Lung microvascular endothelial cell (primary cell): ENCODE results near the gene ST14. TPM values are rescaled to one million over a fixed set of nuclear protein-coding genes. Genes with fewer than 3 reads are reported as not detected.
A peak's percentile ranks its signal among the peaks of the same experiment; 100 is the strongest.

Source experiments
- DNase-seq, 2 donors: peaks; one replicate each; pipeline versions ENCODE4 v3.0.0 to v3.0.0-alpha.2; 2010; ENCODE audit warnings: low read depth in 2 of 2
- total RNA-seq: library from RNA; depleted of rRNA; stranded (reverse); fragments of >200 nt; gene quantifications from 2 replicates; pipeline ENCODE4 v1.2.1, GENCODE V29; 2014

The ST14 gene
- under 0.01 TPM in 1 of 2 replicates, not detected in the other for total RNA-seq

GRCh38 chr11:130159657-130160497 is at the start of gene ST14:
TSS of gene ST14 (plus strand) at chr11:130159782. CDS start at chr11:130159980, 198 bp downstream.
- DNase-seq, result no peak

GRCh38 chr11:130110339-130111108 is 49.1 kb upstream of the ST14 start:
- no peak for DNase-seq

GRCh38 chr11:130112071-130112830 is 47.3 kb upstream of the ST14 start:
- DNase-seq, result no peak

- DNase-seq, result no peak
Measured at GRCh38 chr11:130114281-130114680, 45.3 kb upstream of the ST14 start.

- no peak for DNase-seq
Measured at GRCh38 chr11:130114726-130115125, 44.9 kb upstream of the ST14 start.

- peak; percentile 43 to 66 for DNase-seq
Measured at GRCh38 chr11:130115218-130115617, 44.4 kb upstream of the ST14 start.

GRCh38 chr11:130118165-130118564 is 41.4 kb upstream of the ST14 start:
- DNase-seq, result no peak

GRCh38 chr11:130118636-130119387 is 40.8 kb upstream of the ST14 start:
- no peak for DNase-seq

- no peak for DNase-seq
Measured at GRCh38 chr11:130120045-130120444, 39.5 kb upstream of the ST14 start.

- DNase-seq, result peak; percentile 51 to 54
Measured at GRCh38 chr11:130121445-130121978, 38.1 kb upstream of the ST14 start.

- peak; percentile 77 to 89 for DNase-seq
Measured at GRCh38 chr11:130122141-130122575, 37.4 kb upstream of the ST14 start.

- no peak for DNase-seq
Measured at GRCh38 chr11:130123414-130124040, 36.1 kb upstream of the ST14 start.

GRCh38 chr11:130124096-130124495 is 35.5 kb upstream of the ST14 start:
- peak; percentile 87 to 89 for DNase-seq

GRCh38 chr11:130125638-130126037 is 33.9 kb upstream of the ST14 start:
- DNase-seq, result no peak

GRCh38 chr11:130126516-130126915 is 33.1 kb upstream of the ST14 start:
- DNase-seq, result no peak

GRCh38 chr11:130127509-130127908 is 32.1 kb upstream of the ST14 start:
- no peak for DNase-seq

- no peak for DNase-seq
Measured at GRCh38 chr11:130128626-130129025, 31.0 kb upstream of the ST14 start.

- DNase-seq, result no peak
Measured at GRCh38 chr11:130129922-130130321, 29.7 kb upstream of the ST14 start.

GRCh38 chr11:130131961-130132850 is 27.4 kb upstream of the ST14 start:
- DNase-seq, result peak; percentile 74 to 81
